ENCODE data around the gene RPAIN.

- TF ChIP-seq CTCF (IDR thresholded peaks at IDR 0.05) (no peak), POLR2A (IDR thresholded peaks at IDR 0.05) (no peak)
Measured at GRCh38 chr17:5410594-5411272, 9.2 kb upstream of the RPAIN start.

Measured in ovary (tissue), 3 donors.